Thoracic aorta (tissue), 2 donors: ENCODE measurements around the gene PLXNA3. TPM values are rescaled to one million over a fixed set of nuclear protein-coding genes. Genes with fewer than 3 reads are reported as not detected.

Experiments used
- ATAC-seq: fragments of 150-250 bp; one replicate; pipeline ENCODE4 v1.8.0; 2017; ENCODE audit warnings: low read depth; ENCODE audit not compliant: insufficient number of reproducible peaks, low FRiP score
- DNase-seq: peaks from one replicate; pipeline ENCODE4 v3.0.0-alpha.2; 2020; ENCODE audit warnings: low spot score
- H3K27ac ChIP-seq, 2 donors: fragments of 200-600 bp; sonication (generic); 1 replicate in 1 of 2; 2 replicates in 1 of 2; pipeline ENCODE4 v1.5.1; 2016; ENCODE audit warnings: mild to moderate bottlenecking in 2 of 2, moderate library complexity in 2 of 2
- H3K27me3 ChIP-seq: fragments of 200-600 bp; sonication (generic); replicated peaks from 2 replicates; pipeline ENCODE4 v1.6.0; 2016; ENCODE audit warnings: mild to moderate bottlenecking; ENCODE audit not compliant: insufficient read depth
- H3K36me3 ChIP-seq: fragments of 200-600 bp; sonication (generic); one replicate; pipeline ENCODE4 v1.5.1; 2016
- H3K4me1 ChIP-seq, 2 donors: fragments of 200-600 bp; sonication (generic); 1 replicate in 1 of 2; 2 replicates in 1 of 2; pipeline versions ENCODE4 v1.5.1 to v1.6.0; 2016; ENCODE audit warnings: low read depth in 2 of 2, mild to moderate bottlenecking in 1 of 2; ENCODE audit not compliant: control insufficient read depth in 1 of 2
- H3K4me3 ChIP-seq: fragments of 200-600 bp; sonication (generic); 2 replicates; pipeline ENCODE4 v1.5.1; 2016; ENCODE audit warnings: mild to moderate bottlenecking
- H3K9me3 ChIP-seq: fragments of 200-600 bp; sonication (generic); 2 replicates; pipeline ENCODE4 v1.5.1; 2016
- CTCF ChIP-seq: fragments of 200-600 bp; sonication (generic); IDR thresholded peaks from one replicate; pipeline ENCODE4 v1.5.1; 2019; ENCODE audit warnings: antibody characterized with exemption
- total RNA-seq, 2 donors: library from RNA; depleted of rRNA; stranded (reverse); fragments of >200 nt; gene quantifications; one replicate each; pipeline versions ENCODE4 v1.1.0 to v1.2.3, GENCODE V29; 2016

The PLXNA3 gene
- total RNA-seq, 2 donors from 2014 or later: 39.3 to 40.9 TPM

GRCh38 chrX:154481911-154482601 is 24.0 kb downstream of the PLXNA3 start:
- TF ChIP-seq CTCF: no peak
- H3K4me1 ChIP-seq: peaks cover 3 to 15% of the 10 kb centered on the region in 2 donors
- no peak overlapping the region for H3K27ac ChIP-seq
- H3K27me3 ChIP-seq: no peaks in the 10 kb centered on the region
- H3K9me3 ChIP-seq: no peaks in the 10 kb centered on the region
- DNase-seq (no peak), ATAC-seq (no peak)
- H3K4me3 ChIP-seq: no peak overlapping the region
- H3K36me3 ChIP-seq: peaks cover 5% of the 10 kb centered on the region

GRCh38 chrX:154482786-154483185 is 24.7 kb downstream of the PLXNA3 start:
- no peak for DNase-seq
- Histone ChIP-seq H3K27ac (no peak overlapping the region), H3K4me1 (peaks cover 3 to 22% of the 10 kb centered on the region in 2 donors), H3K4me3 (no peak overlapping the region), H3K36me3 (peaks cover 5% of the 10 kb centered on the region), H3K27me3 (no peaks in the 10 kb centered on the region), H3K9me3 (no peaks in the 10 kb centered on the region)
- no peak for TF ChIP-seq CTCF
- no peak for ATAC-seq

- Histone ChIP-seq H3K4me1 (peaks cover 3 to 27% of the 10 kb centered on the region in 2 donors), H3K36me3 (peaks cover 5% of the 10 kb centered on the region), H3K27ac (no peak overlapping the region), H3K4me3 (no peak overlapping the region), H3K27me3 (no peaks in the 10 kb centered on the region), H3K9me3 (no peaks in the 10 kb centered on the region)
- DNase-seq (no peak), ATAC-seq (no peak)
- TF ChIP-seq CTCF: no peak
These were observed 25.2 kb downstream of the PLXNA3 start for GRCh38 chrX:154483325-154483724.

- no peaks in the 10 kb centered on the region for H3K9me3 ChIP-seq
- no peak for TF ChIP-seq CTCF
- H3K4me3 ChIP-seq: no peak overlapping the region
- H3K27ac ChIP-seq: no peak overlapping the region
- ATAC-seq (no peak), DNase-seq (no peak)
- H3K36me3 ChIP-seq: peaks cover 5% of the 10 kb centered on the region
- H3K27me3 ChIP-seq: no peaks in the 10 kb centered on the region
- peaks cover 3 to 39% of the 10 kb centered on the region in 2 donors for H3K4me1 ChIP-seq
These were observed 26.4 kb downstream of the PLXNA3 start for GRCh38 chrX:154484255-154485149.
